ENCODE measurements around the gene PRTFDC1. TPM values are rescaled to one million over a fixed set of nuclear protein-coding genes. Genes with fewer than 3 reads are reported as not detected.

Gene PRTFDC1
- total RNA-seq, 3 donors from 2014 or later (not counting 1 experiment from before 2014, with no cell fraction given): 1.2 to 1.9 (median 1.4) TPM

GRCh38 chr10:24847112-24848070, 105.0 kb downstream of the PRTFDC1 start:
- peaks cover 2 to 17% of the 10 kb centered on the region in 2 donors for H3K27me3 Mint-ChIP-seq (ENCODE audit: low read depth in 2 of 2)
- no peak overlapping the region for H3K27ac Mint-ChIP-seq

GRCh38 chr10:24844742-24845141, 107.7 kb downstream of the PRTFDC1 start:
- H3K36me3 Mint-ChIP-seq: no peaks in the 10 kb centered on the region
- H3K27ac ChIP-seq (ENCODE audit: low read length): no peak overlapping the region
- H3K4me3 ChIP-seq (ENCODE audit: low read length): no peak overlapping the region
- no peaks in the 10 kb centered on the region for H3K36me3 ChIP-seq (ENCODE audit: control insufficient read depth, insufficient read depth, low read length)
- ATAC-seq: no peak
- H3K9me3 Mint-ChIP-seq: no peaks in the 10 kb centered on the region
- no peak overlapping the region for H3K27ac Mint-ChIP-seq
- TF ChIP-seq CTCF (IDR thresholded peaks at IDR 0.05): no peak
- no peak overlapping the region for H3K4me3 Mint-ChIP-seq
- intact Hi-C loops (cut with micrococcal nuclease): no loop called here
- H3K4me1 Mint-ChIP-seq: peaks cover 5 to 11% of the 10 kb centered on the region in 2 donors
- no peaks in the 10 kb centered on the region for H3K27me3 ChIP-seq (ENCODE audit: control insufficient read depth, insufficient read depth, low read length)
- no peaks in the 10 kb centered on the region for H3K4me1 ChIP-seq (ENCODE audit: control insufficient read depth, insufficient read depth, low read length)
- H3K9me3 ChIP-seq (ENCODE audit: control insufficient read depth, insufficient read depth, low read length): no peaks in the 10 kb centered on the region
- WGBS (ENCODE audit: insufficient coverage): 65% methylated on average over 2 of the region's 2 CpGs
- peaks cover 3 to 10% of the 10 kb centered on the region in 2 donors for H3K27me3 Mint-ChIP-seq (ENCODE audit: low read depth in 2 of 2)
- no peak for DNase-seq

More at GRCh38 chr10:24847112-24848070, 105.0 kb downstream of the PRTFDC1 start:
- no peak for TF ChIP-seq CTCF (IDR thresholded peaks at IDR 0.05)
- H3K36me3 ChIP-seq (ENCODE audit: control insufficient read depth, insufficient read depth, low read length): no peaks in the 10 kb centered on the region
- ATAC-seq (no peak), DNase-seq (no peak)
- no peaks in the 10 kb centered on the region for H3K27me3 ChIP-seq (ENCODE audit: control insufficient read depth, insufficient read depth, low read length)
- Mint-ChIP-seq H3K4me3 (no peak overlapping the region), H3K36me3 (no peaks in the 10 kb centered on the region), H3K4me1 (peaks cover 5 to 11% of the 10 kb centered on the region in 2 donors), H3K9me3 (no peaks in the 10 kb centered on the region)
- H3K27ac ChIP-seq (ENCODE audit: low read length): no peak overlapping the region
- H3K4me3 ChIP-seq (ENCODE audit: low read length): no peak overlapping the region
- WGBS (ENCODE audit: insufficient coverage): 98% methylated on average over 10 of the region's 13 CpGs
- intact Hi-C loops (cut with micrococcal nuclease): no loop called here
- H3K9me3 ChIP-seq (ENCODE audit: control insufficient read depth, insufficient read depth, low read length): no peaks in the 10 kb centered on the region
- H3K4me1 ChIP-seq (ENCODE audit: control insufficient read depth, insufficient read depth, low read length): no peaks in the 10 kb centered on the region

GRCh38 chr10:24843256-24843655, 109.2 kb downstream of the PRTFDC1 start:
- TF ChIP-seq CTCF (IDR thresholded peaks at IDR 0.05): no peak
- Mint-ChIP-seq H3K4me3 (no peak overlapping the region), H3K9me3 (no peaks in the 10 kb centered on the region), H3K27ac (no peak overlapping the region), H3K27me3 (ENCODE audit: low read depth in 2 of 2) (peaks cover 3 to 8% of the 10 kb centered on the region in 2 donors), H3K36me3 (no peaks in the 10 kb centered on the region), H3K4me1 (peaks cover 5 to 11% of the 10 kb centered on the region in 2 donors)
- Histone ChIP-seq H3K36me3 (ENCODE audit: control insufficient read depth, insufficient read depth, low read length) (no peaks in the 10 kb centered on the region), H3K27me3 (ENCODE audit: control insufficient read depth, insufficient read depth, low read length) (no peaks in the 10 kb centered on the region), H3K4me1 (ENCODE audit: control insufficient read depth, insufficient read depth, low read length) (no peaks in the 10 kb centered on the region), H3K4me3 (ENCODE audit: low read length) (no peak overlapping the region), H3K27ac (ENCODE audit: low read length) (no peak overlapping the region), H3K9me3 (ENCODE audit: control insufficient read depth, insufficient read depth, low read length) (no peaks in the 10 kb centered on the region)
- DNase-seq (no peak), ATAC-seq (no peak)
- intact Hi-C loops (cut with micrococcal nuclease): no loop called here
- WGBS (ENCODE audit: insufficient coverage): 90% methylated on average over 2 of the region's 2 CpGs

All from natural killer cell (primary cell).